GM18505 (cell line): ENCODE data around the gene ZNF653.
"Not testable (repeated sequence)": the region's sequence is repeated elsewhere in the genome, so short reads cannot be mapped to it uniquely, and the experiment has no call there.

Experiments used
- ATAC-seq: cut with Tn5 transposase; IDR thresholded peaks from one replicate; pipeline ENCODE4 v1.9.1; 2021; ENCODE audit not compliant: unreplicated experiment
- POLR2A ChIP-seq: IDR thresholded peaks from 4 replicates; pipeline ENCODE4 v1.6.1; 2011; ENCODE audit warnings: borderline replicate concordance; ENCODE audit not compliant: insufficient read depth, insufficient read length; ENCODE audit errors: extremely low read depth

The ZNF653 gene

GRCh38 chr19:11481534-11482383 lies 23.9 kb downstream of the ZNF653 start:
- no peak for TF ChIP-seq POLR2A
- peak; percentile 54 for ATAC-seq

DNA sequence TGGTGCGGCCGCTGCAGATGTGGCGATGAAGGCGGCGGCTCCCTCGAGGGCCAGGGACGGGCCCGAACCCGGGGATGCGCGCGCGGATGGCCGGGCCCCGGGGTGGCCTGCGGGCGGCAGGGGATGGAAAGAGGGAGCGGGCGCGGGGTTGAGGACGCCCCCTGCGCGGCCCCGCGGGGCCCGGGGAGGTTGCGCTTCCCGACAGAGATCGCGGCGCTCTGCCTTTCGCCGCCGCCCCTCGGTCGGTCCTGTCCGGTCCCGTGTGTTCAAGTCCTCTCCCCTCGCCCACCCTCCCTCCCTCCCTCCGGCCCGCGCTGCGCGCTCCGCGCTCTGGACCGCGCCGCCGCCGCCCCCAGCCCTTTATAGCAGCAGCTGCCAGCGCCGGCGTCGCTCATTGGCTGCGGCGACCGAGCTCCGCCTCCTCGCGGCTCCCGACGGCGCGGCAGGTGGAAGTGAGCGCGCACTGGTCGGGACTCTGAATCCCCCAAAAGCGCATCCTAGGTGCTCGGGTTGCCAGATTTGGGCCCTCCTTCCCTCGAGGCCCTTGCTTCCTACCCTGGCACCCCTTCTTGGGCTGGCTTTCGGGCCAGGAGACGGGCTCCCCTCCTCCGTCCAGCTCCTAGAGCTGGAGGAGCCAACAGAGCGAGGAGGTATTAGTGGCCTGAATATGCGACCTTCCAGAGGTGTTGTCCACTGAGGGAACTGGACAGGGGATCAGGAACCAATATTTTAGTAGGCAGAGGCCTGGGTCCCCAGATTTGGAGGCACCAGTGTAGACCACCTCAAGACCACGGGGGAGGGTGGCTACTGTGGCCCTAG lies 24.7 kb downstream of the ZNF653 start, which contains the start of gene ELAVL3:
Gene ELAVL3, minus strand, starts transcription at position 332 of the 819 bp plus-strand sequence. CDS start 438 bp downstream, outside the sequence.
- TF ChIP-seq POLR2A: no peak
- no peak for ATAC-seq

DNA sequence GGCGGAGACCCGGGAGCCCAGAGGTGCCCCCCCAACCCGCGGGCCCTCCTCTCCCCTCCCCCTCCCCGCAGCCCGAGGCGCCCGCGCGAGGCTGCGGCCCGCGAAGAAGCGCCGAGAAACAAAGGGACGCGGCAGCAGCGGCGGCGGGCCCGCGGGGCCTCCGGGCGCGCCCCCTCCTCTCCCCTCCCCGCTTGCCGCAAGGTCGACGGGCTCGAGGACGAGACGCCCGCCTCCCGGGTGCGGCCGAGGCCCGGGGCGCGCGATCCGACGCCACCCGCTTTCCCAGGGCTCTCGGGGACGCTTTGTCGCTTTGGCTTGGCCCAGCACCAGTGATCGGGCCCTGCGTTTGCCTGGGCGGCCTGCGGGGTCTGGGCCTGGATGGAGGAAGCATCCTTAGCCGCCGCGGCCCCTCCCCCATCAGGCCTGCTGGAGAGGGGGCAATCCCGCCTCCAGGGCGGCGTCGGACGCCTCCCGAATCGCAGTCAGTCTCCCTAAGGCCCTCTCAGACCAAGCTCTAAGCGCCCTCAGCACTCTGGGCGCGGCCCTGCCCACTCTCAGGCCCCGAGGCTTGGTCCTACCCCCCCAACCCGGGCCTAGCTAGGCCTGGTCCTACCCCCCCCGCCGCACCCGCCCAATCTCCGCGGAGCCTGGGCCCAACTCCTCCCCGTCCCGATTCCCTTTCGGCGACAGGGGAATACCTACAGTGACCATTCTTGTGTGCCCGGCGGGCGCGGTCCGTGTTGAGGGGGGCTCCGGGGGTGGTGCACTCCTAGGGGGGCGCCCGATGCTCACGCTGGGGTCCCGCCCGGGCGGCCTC lies 25.5 kb downstream of the ZNF653 start:
- TF ChIP-seq POLR2A: no peak
- ATAC-seq: no peak

- ATAC-seq: no peak
Measured at GRCh38 chr19:11479090-11479897, 26.3 kb downstream of the ZNF653 start.

DNA sequence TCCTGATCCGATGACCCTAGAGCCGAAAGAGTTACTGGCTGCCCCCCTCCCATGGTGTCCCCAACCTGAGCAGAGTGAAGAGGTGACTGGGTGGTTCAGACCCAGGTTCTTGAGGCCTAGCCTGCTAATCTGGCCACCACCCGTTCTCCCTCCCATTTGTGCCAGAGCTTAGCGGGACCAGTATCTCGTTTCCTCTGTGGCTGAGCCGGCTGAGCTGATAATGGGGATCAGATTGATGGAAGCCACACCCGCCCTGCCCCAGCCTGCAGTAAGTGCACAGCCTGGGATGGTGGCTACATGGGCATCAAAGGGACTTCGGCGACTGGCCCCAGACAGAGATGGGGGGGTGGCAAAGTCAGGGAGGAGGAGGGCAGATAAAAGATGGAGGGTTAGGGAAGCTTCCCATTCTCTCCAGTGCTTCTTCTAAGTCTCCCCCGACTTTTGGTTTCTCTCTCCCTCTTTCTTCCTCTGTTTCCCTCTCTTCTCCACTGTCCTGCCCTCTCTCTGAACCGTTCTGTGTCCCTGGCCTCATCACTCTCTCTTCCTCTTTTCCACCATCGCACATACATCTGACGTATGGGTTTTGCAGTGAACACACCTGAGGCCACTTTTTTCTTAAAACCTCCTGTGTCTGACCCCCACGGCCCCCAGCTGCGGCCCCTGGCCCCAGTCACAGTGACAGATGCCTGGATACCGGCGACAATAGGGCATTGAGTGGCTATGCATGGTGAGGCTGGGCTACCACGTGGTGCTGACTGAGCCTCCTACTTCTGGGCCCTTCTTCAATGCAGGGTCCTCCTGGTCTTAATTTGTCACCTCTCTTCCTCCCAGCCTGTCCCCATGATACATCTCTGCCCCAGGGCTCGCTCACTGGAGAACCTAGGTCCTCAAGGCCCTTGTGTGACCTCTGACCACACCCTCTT lies 27.2 kb downstream of the ZNF653 start:
- no peak for TF ChIP-seq POLR2A
- ATAC-seq: no peak

More at GRCh38 chr19:11479090-11479897, 26.3 kb downstream of the ZNF653 start:
- no peak for TF ChIP-seq POLR2A

DNA sequence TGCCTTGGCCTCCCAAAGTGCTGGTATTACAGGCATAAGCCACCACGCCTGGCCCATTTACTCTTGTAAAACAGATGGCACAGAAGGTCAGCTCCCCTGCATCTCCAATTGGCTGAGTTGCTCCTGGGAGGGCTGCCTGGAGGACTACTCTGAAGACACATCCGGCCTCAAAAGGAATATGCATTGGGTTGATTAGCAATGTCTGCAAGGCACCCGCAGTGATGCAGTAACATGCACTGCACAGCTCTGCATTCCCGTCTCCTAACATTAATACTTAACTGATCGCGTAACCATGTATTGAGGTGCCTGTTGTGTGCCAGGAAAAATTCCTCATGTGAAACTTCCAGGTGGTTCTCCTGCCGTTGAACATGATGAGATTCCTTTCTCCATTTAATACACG lies 29.8 kb downstream of the ZNF653 start:
- ATAC-seq: no peak
- TF ChIP-seq POLR2A: no peak

GRCh38 chr19:11475343-11475742 lies 30.3 kb downstream of the ZNF653 start:
- ATAC-seq: not testable (repeated sequence)

DNA sequence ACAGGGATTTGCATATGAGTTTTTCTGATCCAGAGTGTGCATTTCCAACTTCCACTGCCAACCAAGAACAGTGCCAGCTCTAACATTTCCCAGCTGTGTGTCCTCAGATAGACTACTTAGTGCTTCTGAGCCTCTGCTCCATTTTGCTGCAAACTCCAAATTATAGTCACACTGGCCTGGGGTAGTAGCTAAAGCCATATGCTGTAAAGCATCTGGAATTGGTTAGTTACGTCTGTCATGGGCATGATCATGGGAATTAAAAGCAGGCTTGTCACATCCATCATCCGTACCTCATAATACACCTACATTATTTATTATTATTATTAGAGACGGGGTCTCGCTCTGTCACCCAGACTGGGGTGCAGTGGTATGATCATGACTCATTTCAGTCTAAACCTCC lies 31.9 kb downstream of the ZNF653 start:
- no peak for TF ChIP-seq POLR2A
- ATAC-seq: no peak

DNA sequence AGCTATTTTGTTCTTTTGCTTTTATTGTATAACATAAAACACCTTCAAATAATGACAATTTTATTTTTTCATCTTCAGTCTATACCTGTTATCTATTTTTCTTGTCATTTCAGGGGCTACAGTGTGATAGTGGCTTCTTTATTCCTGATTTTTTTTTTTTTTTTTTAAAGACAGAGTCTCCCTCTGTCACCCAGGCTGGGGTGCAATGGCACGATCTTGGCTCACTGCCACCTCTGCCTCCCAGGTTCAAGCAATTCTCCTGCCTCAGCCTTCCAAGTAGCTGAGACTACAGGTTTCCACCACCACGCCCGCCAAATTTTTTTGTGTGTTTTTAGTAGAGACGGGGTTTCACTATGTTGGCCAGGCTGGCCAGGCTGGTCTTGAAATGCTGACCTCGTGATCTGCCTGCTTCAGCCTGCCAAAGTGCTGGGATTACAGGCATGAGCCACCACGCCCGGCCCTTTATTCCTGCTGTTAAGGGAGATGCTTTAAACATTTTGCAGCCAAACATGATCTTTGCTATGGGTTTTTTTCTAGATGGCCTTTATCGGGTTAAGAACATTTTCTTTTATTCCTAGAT lies 37.3 kb downstream of the ZNF653 start:
- ATAC-seq: not testable (repeated sequence)

GRCh38 chr19:11465600-11465999 lies 40.0 kb downstream of the ZNF653 start:
- no peak for ATAC-seq
- TF ChIP-seq POLR2A: no peak
